ENCODE data around the gene ATP2A3.

DNA sequence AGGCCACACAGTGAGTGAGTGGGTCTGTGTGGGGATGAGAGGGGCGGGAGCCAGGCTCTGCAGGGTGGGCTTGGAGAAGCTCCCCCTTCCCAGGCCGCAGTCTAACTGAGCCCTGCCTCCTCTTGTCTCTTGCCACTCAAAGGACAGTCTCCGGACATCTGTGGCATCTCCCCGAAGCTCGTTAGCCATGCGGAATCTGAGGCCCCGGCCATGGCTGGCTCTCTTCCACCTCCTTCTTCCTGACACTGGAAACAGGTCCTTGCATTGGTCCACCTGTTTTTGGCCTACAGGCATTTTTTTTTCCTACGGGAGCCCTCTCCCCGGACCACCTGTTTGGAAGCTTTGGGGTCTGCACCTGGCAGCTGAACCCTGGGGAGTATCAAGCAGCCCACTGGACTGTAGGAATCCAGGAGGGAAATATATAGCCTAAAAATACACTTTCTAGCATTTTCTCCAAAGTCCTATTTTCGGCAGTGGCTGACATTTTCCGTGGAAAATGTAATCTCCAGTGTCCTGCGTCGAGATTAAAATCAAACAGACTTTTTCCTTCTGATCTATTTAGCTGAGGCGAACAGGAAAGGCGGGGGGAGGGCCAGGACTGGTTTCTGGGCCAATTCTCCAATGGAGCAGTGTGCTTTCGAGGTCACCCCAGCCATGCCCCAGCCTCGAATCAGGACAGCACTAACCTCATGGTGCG is 9.1 kb downstream of the ATP2A3 start:
- no peak for TF ChIP-seq TAF1 (IDR thresholded peaks at IDR 0.05; ENCODE audit: borderline replicate concordance, insufficient read depth, low read length)
- TF ChIP-seq POLR2AphosphoS5 (IDR thresholded peaks at IDR 0.05; ENCODE audit: low read depth, low read length), result no peak

All from PFSK-1 (cell line).